HT-29 (cell line): ENCODE results near the gene CDC25C. TPM values are rescaled to one million over a fixed set of nuclear protein-coding genes. Genes with fewer than 3 reads are reported as not detected.

Experiments
- total RNA-seq: library from RNA; depleted of rRNA; stranded (reverse); fragments of >200 nt; shearing (Covaris generic); gene quantifications from 2 replicates; pipeline ENCODE4 v1.2.3, GENCODE V29; 2014; rRNA removed

Gene CDC25C
- total RNA-seq, 1 experiment from 2014 or later: 13.4 TPM

Other genes starting within 250 kb of the CDC25C start
- not detected in 2 replicates for gene WNT8A, start 247.8 kb downstream of the CDC25C start, total RNA-seq
- not detected in 2 replicates for gene NME5, start 192.4 kb downstream of the CDC25C start, total RNA-seq
- 34.7 and 44.4 TPM in 2 replicates for gene BRD8, start 153.2 kb downstream of the CDC25C start, total RNA-seq
- gene KIF20A, start 152.7 kb downstream of the CDC25C start, total RNA-seq: 32.7 and 36.8 TPM in 2 replicates
- 7.3 and 11.5 TPM in 2 replicates for gene CDC23, start 118.5 kb downstream of the CDC25C start, total RNA-seq
- gene GFRA3, start 57.2 kb downstream of the CDC25C start, total RNA-seq: not detected in 2 replicates
- gene FAM53C, start 6.5 kb upstream of the CDC25C start, total RNA-seq: 30.4 and 37.5 TPM in 2 replicates
- gene KDM3B, start 20.9 kb upstream of the CDC25C start, total RNA-seq: 34.9 and 36.2 TPM in 2 replicates
- 0.03 and 0.05 TPM in 2 replicates for gene REEP2, start 107.3 kb upstream of the CDC25C start, total RNA-seq
- gene EGR1, start 133.7 kb upstream of the CDC25C start, total RNA-seq: 20.1 and 27.8 TPM in 2 replicates
- gene ETF1, start 211.4 kb upstream of the CDC25C start, total RNA-seq: 75.0 and 81.0 TPM in 2 replicates
- gene HSPA9, start 243.6 kb upstream of the CDC25C start, total RNA-seq: 300 and 305 TPM in 2 replicates